GM23338 (cell line): Measurements from ENCODE around the gene DFFB.

ENCODE experiments used
- EZH2 ChIP-seq: fragments of 200-600 bp; sonication (generic); IDR thresholded peaks from one replicate; pipeline ENCODE4 v1.8.0; 2017; ENCODE audit warnings: antibody characterized with exemption, mild to moderate bottlenecking, low read depth; ENCODE audit not compliant: unreplicated experiment
- EZH2phosphoT487 ChIP-seq: fragments of 200-600 bp; sonication (generic); IDR thresholded peaks from one replicate; pipeline ENCODE4 v1.8.1; 2018; ENCODE audit warnings: antibody characterized with exemption; ENCODE audit not compliant: unreplicated experiment
- JUNB ChIP-seq: IDR thresholded peaks from one replicate; pipeline ENCODE4 v1.6.1; 2016; ENCODE audit warnings: antibody characterized with exemption; ENCODE audit not compliant: unreplicated experiment
- POLR2AphosphoS5 ChIP-seq: IDR thresholded peaks from 2 replicates; pipeline ENCODE4 v1.6.1; 2016; ENCODE audit warnings: antibody characterized with exemption, low read depth
- ZNF331 ChIP-seq: fragments of 250-450 bp; sonication (Bioruptor Pico); IDR thresholded peaks from 2 replicates; pipeline ENCODE4 v1.5.0; 2020; ENCODE audit warnings: low read depth, mild to moderate bottlenecking, moderate library complexity
- TF ChIP-seq, protein P1 (sequence below), 2 experiments: fragments of 200-600 bp in 1 of 2; sonication (generic) in 1 of 2; conservative IDR thresholded peaks; 2 replicates each; pipeline versions ENCODE4 v1.5.1 to v1.6.1; 2016 to 2017; ENCODE audit warnings: antibody characterized with exemption in 2 of 2, low read depth in 2 of 2, mild to moderate bottlenecking in 2 of 2, moderate library complexity in 1 of 2
- TF ChIP-seq, protein P2 (sequence below): IDR thresholded peaks from one replicate; pipeline ENCODE4 v1.6.1; 2018; ENCODE audit warnings: antibody characterized with exemption; ENCODE audit not compliant: unreplicated experiment

DNA sequence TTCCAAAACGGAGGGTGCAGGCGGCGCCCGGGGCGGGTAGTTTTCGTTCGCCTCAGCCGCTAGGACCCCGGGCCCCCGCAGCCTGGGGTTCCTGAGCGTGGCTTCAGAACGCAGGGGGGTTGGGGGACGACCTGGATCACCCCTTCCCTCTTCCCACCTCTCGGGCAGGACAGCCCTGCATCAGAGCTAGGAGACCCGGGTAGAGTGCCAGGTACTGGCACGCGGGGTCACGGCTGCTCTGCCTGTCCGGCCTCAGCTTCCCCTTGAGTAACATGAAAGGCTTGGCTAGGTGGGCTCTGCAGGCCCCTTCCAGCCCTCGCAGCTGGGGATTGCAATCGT lies 484 bp downstream of the DFFB start:
- no peak for TF ChIP-seq EZH2
- TF ChIP-seq, protein P1, sequence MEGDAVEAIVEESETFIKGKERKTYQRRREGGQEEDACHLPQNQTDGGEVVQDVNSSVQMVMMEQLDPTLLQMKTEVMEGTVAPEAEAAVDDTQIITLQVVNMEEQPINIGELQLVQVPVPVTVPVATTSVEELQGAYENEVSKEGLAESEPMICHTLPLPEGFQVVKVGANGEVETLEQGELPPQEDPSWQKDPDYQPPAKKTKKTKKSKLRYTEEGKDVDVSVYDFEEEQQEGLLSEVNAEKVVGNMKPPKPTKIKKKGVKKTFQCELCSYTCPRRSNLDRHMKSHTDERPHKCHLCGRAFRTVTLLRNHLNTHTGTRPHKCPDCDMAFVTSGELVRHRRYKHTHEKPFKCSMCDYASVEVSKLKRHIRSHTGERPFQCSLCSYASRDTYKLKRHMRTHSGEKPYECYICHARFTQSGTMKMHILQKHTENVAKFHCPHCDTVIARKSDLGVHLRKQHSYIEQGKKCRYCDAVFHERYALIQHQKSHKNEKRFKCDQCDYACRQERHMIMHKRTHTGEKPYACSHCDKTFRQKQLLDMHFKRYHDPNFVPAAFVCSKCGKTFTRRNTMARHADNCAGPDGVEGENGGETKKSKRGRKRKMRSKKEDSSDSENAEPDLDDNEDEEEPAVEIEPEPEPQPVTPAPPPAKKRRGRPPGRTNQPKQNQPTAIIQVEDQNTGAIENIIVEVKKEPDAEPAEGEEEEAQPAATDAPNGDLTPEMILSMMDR (conservative IDR thresholded peaks at IDR 0.05; ENCODE audit: low read depth in 2 of 2), result no peak
- TF ChIP-seq, protein P2, sequence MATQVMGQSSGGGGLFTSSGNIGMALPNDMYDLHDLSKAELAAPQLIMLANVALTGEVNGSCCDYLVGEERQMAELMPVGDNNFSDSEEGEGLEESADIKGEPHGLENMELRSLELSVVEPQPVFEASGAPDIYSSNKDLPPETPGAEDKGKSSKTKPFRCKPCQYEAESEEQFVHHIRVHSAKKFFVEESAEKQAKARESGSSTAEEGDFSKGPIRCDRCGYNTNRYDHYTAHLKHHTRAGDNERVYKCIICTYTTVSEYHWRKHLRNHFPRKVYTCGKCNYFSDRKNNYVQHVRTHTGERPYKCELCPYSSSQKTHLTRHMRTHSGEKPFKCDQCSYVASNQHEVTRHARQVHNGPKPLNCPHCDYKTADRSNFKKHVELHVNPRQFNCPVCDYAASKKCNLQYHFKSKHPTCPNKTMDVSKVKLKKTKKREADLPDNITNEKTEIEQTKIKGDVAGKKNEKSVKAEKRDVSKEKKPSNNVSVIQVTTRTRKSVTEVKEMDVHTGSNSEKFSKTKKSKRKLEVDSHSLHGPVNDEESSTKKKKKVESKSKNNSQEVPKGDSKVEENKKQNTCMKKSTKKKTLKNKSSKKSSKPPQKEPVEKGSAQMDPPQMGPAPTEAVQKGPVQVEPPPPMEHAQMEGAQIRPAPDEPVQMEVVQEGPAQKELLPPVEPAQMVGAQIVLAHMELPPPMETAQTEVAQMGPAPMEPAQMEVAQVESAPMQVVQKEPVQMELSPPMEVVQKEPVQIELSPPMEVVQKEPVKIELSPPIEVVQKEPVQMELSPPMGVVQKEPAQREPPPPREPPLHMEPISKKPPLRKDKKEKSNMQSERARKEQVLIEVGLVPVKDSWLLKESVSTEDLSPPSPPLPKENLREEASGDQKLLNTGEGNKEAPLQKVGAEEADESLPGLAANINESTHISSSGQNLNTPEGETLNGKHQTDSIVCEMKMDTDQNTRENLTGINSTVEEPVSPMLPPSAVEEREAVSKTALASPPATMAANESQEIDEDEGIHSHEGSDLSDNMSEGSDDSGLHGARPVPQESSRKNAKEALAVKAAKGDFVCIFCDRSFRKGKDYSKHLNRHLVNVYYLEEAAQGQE, result no peak
- TF ChIP-seq POLR2AphosphoS5, result no peak
- no peak for TF ChIP-seq JUNB
- TF ChIP-seq EZH2phosphoT487, result no peak
- no peak for TF ChIP-seq ZNF331 (CRISPR knock-in tag)
